ENCODE results near the gene SPRR5. TPM values are rescaled to one million over a fixed set of nuclear protein-coding genes. Genes with fewer than 3 reads are reported as not detected.

Gene SPRR5
- total and polyA plus RNA-seq, 4 donors, result not detected

GRCh38 chr1:152961226-152961891 is 14.4 kb downstream of the SPRR5 start:
- H3K27ac ChIP-seq (ENCODE audit: low read depth, low read length), result no peak overlapping the region
- 80% methylated on average over 4 of the region's 7 CpGs for WGBS (ENCODE audit: insufficient coverage)
- DNase-seq (ENCODE audit: low read depth in 4 of 6, low spot score in 6 of 6), result peak in 1 of 6 donors; percentile 1
- H3K9me3 ChIP-seq (ENCODE audit: control insufficient read depth, insufficient read depth, low read length), result no peaks in the 10 kb centered on the region
- H3K4me3 ChIP-seq (ENCODE audit: low read depth, low read length), result no peak overlapping the region
- H3K27me3 ChIP-seq (ENCODE audit: control insufficient read depth, insufficient read depth, low read length), result no peaks in the 10 kb centered on the region
- H3K4me1 ChIP-seq (ENCODE audit: control insufficient read depth, insufficient read depth, low read length), result no peaks in the 10 kb centered on the region
- no peaks in the 10 kb centered on the region for H3K36me3 ChIP-seq (ENCODE audit: control insufficient read depth, insufficient read depth, low read length)

GRCh38 chr1:152962876-152963415 is 15.9 kb downstream of the SPRR5 start:
- DNase-seq (ENCODE audit: low read depth in 4 of 6, low spot score in 6 of 6), result no peak
- WGBS (ENCODE audit: insufficient coverage), result 100% methylated on average over 2 of the region's 2 CpGs
- no peaks in the 10 kb centered on the region for H3K27me3 ChIP-seq (ENCODE audit: control insufficient read depth, insufficient read depth, low read length)
- no peaks in the 10 kb centered on the region for H3K36me3 ChIP-seq (ENCODE audit: control insufficient read depth, insufficient read depth, low read length)
- no peaks in the 10 kb centered on the region for H3K4me1 ChIP-seq (ENCODE audit: control insufficient read depth, insufficient read depth, low read length)
- no peak overlapping the region for H3K4me3 ChIP-seq (ENCODE audit: low read depth, low read length)
- no peaks in the 10 kb centered on the region for H3K9me3 ChIP-seq (ENCODE audit: control insufficient read depth, insufficient read depth, low read length)
- no peak overlapping the region for H3K27ac ChIP-seq (ENCODE audit: low read depth, low read length)

- H3K4me1 ChIP-seq (ENCODE audit: control insufficient read depth, insufficient read depth, low read length), result no peaks in the 10 kb centered on the region
- DNase-seq (ENCODE audit: low read depth in 4 of 6, low spot score in 6 of 6), result no peak
- no peak overlapping the region for H3K27ac ChIP-seq (ENCODE audit: low read depth, low read length)
- no peak overlapping the region for H3K4me3 ChIP-seq (ENCODE audit: low read depth, low read length)
- 100% methylated on average over 1 of the region's 1 CpG for WGBS (ENCODE audit: insufficient coverage)
- H3K27me3 ChIP-seq (ENCODE audit: control insufficient read depth, insufficient read depth, low read length), result no peaks in the 10 kb centered on the region
- H3K36me3 ChIP-seq (ENCODE audit: control insufficient read depth, insufficient read depth, low read length), result no peaks in the 10 kb centered on the region
- no peaks in the 10 kb centered on the region for H3K9me3 ChIP-seq (ENCODE audit: control insufficient read depth, insufficient read depth, low read length)
Measured at GRCh38 chr1:152964536-152964935, 17.5 kb downstream of the SPRR5 start.

GRCh38 chr1:152965853-152966252 is 18.8 kb downstream of the SPRR5 start:
- Histone ChIP-seq H3K36me3 (ENCODE audit: control insufficient read depth, insufficient read depth, low read length) (no peaks in the 10 kb centered on the region), H3K27ac (ENCODE audit: low read depth, low read length) (no peak overlapping the region), H3K9me3 (ENCODE audit: control insufficient read depth, insufficient read depth, low read length) (no peaks in the 10 kb centered on the region), H3K4me1 (ENCODE audit: control insufficient read depth, insufficient read depth, low read length) (no peaks in the 10 kb centered on the region), H3K27me3 (ENCODE audit: control insufficient read depth, insufficient read depth, low read length) (no peaks in the 10 kb centered on the region), H3K4me3 (ENCODE audit: low read depth, low read length) (no peak overlapping the region)
- WGBS (ENCODE audit: insufficient coverage), result 63% methylated on average over 2 of the region's 4 CpGs
- no peak for DNase-seq (ENCODE audit: low read depth in 4 of 6, low spot score in 6 of 6)

- Histone ChIP-seq H3K36me3 (ENCODE audit: control insufficient read depth, insufficient read depth, low read length) (no peaks in the 10 kb centered on the region), H3K27me3 (ENCODE audit: control insufficient read depth, insufficient read depth, low read length) (no peaks in the 10 kb centered on the region), H3K4me1 (ENCODE audit: control insufficient read depth, insufficient read depth, low read length) (no peaks in the 10 kb centered on the region), H3K4me3 (ENCODE audit: low read depth, low read length) (no peak overlapping the region), H3K27ac (ENCODE audit: low read depth, low read length) (no peak overlapping the region), H3K9me3 (ENCODE audit: control insufficient read depth, insufficient read depth, low read length) (no peaks in the 10 kb centered on the region)
- no peak for DNase-seq (ENCODE audit: low read depth in 4 of 6, low spot score in 6 of 6)
- WGBS (ENCODE audit: insufficient coverage), result 77% methylated on average over 5 of the region's 7 CpGs
Measured at GRCh38 chr1:152967201-152967600, 20.2 kb downstream of the SPRR5 start.

- Histone ChIP-seq H3K36me3 (ENCODE audit: control insufficient read depth, insufficient read depth, low read length) (no peaks in the 10 kb centered on the region), H3K27me3 (ENCODE audit: control insufficient read depth, insufficient read depth, low read length) (no peaks in the 10 kb centered on the region), H3K9me3 (ENCODE audit: control insufficient read depth, insufficient read depth, low read length) (no peaks in the 10 kb centered on the region), H3K27ac (ENCODE audit: low read depth, low read length) (no peak overlapping the region), H3K4me3 (ENCODE audit: low read depth, low read length) (no peak overlapping the region), H3K4me1 (ENCODE audit: control insufficient read depth, insufficient read depth, low read length) (no peaks in the 10 kb centered on the region)
- WGBS (ENCODE audit: insufficient coverage), result 96% methylated on average over 2 of the region's 2 CpGs
- DNase-seq (ENCODE audit: low read depth in 4 of 6, low spot score in 6 of 6), result no peak
Measured at GRCh38 chr1:152968248-152968647, 21.2 kb downstream of the SPRR5 start.

GRCh38 chr1:152969036-152969435 is 22.0 kb downstream of the SPRR5 start:
- Histone ChIP-seq H3K9me3 (ENCODE audit: control insufficient read depth, insufficient read depth, low read length) (no peaks in the 10 kb centered on the region), H3K27ac (ENCODE audit: low read depth, low read length) (no peak overlapping the region), H3K27me3 (ENCODE audit: control insufficient read depth, insufficient read depth, low read length) (no peaks in the 10 kb centered on the region), H3K4me1 (ENCODE audit: control insufficient read depth, insufficient read depth, low read length) (no peaks in the 10 kb centered on the region), H3K36me3 (ENCODE audit: control insufficient read depth, insufficient read depth, low read length) (no peaks in the 10 kb centered on the region), H3K4me3 (ENCODE audit: low read depth, low read length) (no peak overlapping the region)
- WGBS (ENCODE audit: insufficient coverage), result 93% methylated on average over 2 of the region's 2 CpGs
- no peak for DNase-seq (ENCODE audit: low read depth in 4 of 6, low spot score in 6 of 6)

- 100% methylated on average over 1 of the region's 6 CpGs for WGBS (ENCODE audit: insufficient coverage)
- Histone ChIP-seq H3K27me3 (ENCODE audit: control insufficient read depth, insufficient read depth, low read length) (no peaks in the 10 kb centered on the region), H3K27ac (ENCODE audit: low read depth, low read length) (no peak within 1 kb of the TSS), H3K4me1 (ENCODE audit: control insufficient read depth, insufficient read depth, low read length) (no peaks in the 10 kb centered on the region), H3K36me3 (ENCODE audit: control insufficient read depth, insufficient read depth, low read length) (no peaks in the 10 kb centered on the region), H3K4me3 (ENCODE audit: low read depth, low read length) (no peak within 1 kb of the TSS), H3K9me3 (ENCODE audit: control insufficient read depth, insufficient read depth, low read length) (no peaks in the 10 kb centered on the region)
- no peak for DNase-seq (ENCODE audit: low read depth in 4 of 6, low spot score in 6 of 6)
Measured at GRCh38 chr1:152970495-152970894, 23.5 kb downstream of the SPRR5 start, which contains the start of gene SPRR4. SPRR4 (plus strand) TSS chr1:152970648; CDS start chr1:152971891, 1,243 bp downstream.

GRCh38 chr1:152972196-152972886 is 25.3 kb downstream of the SPRR5 start:
- Histone ChIP-seq H3K27ac (ENCODE audit: low read depth, low read length) (no peak overlapping the region), H3K27me3 (ENCODE audit: control insufficient read depth, insufficient read depth, low read length) (no peaks in the 10 kb centered on the region), H3K4me1 (ENCODE audit: control insufficient read depth, insufficient read depth, low read length) (no peaks in the 10 kb centered on the region), H3K4me3 (ENCODE audit: low read depth, low read length) (no peak overlapping the region), H3K9me3 (ENCODE audit: control insufficient read depth, insufficient read depth, low read length) (no peaks in the 10 kb centered on the region), H3K36me3 (ENCODE audit: control insufficient read depth, insufficient read depth, low read length) (no peaks in the 10 kb centered on the region)
- 83% methylated on average over 1 of the region's 4 CpGs for WGBS (ENCODE audit: insufficient coverage)
- no peak for DNase-seq (ENCODE audit: low read depth in 4 of 6, low spot score in 6 of 6)

- WGBS (ENCODE audit: insufficient coverage), result no CpG with 5 or more reads among the region's 1 CpG
Measured at GRCh38 chr1:152976688-152977087, 29.7 kb downstream of the SPRR5 start.

More at GRCh38 chr1:152976688-152977087, 29.7 kb downstream of the SPRR5 start:
- Histone ChIP-seq H3K9me3 (ENCODE audit: control insufficient read depth, insufficient read depth, low read length) (no peaks in the 10 kb centered on the region), H3K36me3 (ENCODE audit: control insufficient read depth, insufficient read depth, low read length) (no peaks in the 10 kb centered on the region), H3K4me1 (ENCODE audit: control insufficient read depth, insufficient read depth, low read length) (no peaks in the 10 kb centered on the region), H3K27me3 (ENCODE audit: control insufficient read depth, insufficient read depth, low read length) (no peaks in the 10 kb centered on the region), H3K27ac (ENCODE audit: low read depth, low read length) (no peak overlapping the region), H3K4me3 (ENCODE audit: low read depth, low read length) (no peak overlapping the region)
- DNase-seq (ENCODE audit: low read depth in 4 of 6, low spot score in 6 of 6), result no peak

Data from spinal cord (tissue), 10 donors.